HG03342 (cell line): ENCODE results near the gene SCAMP1.
A peak's percentile ranks its signal among the peaks of the same experiment; 100 is the strongest.
"Not testable (repeated sequence)": the region's sequence is repeated elsewhere in the genome, so short reads cannot be mapped to it uniquely, and the experiment has no call there.

Experiments
- ATAC-seq: cut with Tn5 transposase; IDR thresholded peaks from one replicate; pipeline ENCODE4 v1.9.1; 2021; ENCODE audit warnings: mild to moderate bottlenecking, moderate library complexity; ENCODE audit not compliant: unreplicated experiment

SCAMP1 gene, protein sequence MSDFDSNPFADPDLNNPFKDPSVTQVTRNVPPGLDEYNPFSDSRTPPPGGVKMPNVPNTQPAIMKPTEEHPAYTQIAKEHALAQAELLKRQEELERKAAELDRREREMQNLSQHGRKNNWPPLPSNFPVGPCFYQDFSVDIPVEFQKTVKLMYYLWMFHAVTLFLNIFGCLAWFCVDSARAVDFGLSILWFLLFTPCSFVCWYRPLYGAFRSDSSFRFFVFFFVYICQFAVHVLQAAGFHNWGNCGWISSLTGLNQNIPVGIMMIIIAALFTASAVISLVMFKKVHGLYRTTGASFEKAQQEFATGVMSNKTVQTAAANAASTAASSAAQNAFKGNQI

DNA sequence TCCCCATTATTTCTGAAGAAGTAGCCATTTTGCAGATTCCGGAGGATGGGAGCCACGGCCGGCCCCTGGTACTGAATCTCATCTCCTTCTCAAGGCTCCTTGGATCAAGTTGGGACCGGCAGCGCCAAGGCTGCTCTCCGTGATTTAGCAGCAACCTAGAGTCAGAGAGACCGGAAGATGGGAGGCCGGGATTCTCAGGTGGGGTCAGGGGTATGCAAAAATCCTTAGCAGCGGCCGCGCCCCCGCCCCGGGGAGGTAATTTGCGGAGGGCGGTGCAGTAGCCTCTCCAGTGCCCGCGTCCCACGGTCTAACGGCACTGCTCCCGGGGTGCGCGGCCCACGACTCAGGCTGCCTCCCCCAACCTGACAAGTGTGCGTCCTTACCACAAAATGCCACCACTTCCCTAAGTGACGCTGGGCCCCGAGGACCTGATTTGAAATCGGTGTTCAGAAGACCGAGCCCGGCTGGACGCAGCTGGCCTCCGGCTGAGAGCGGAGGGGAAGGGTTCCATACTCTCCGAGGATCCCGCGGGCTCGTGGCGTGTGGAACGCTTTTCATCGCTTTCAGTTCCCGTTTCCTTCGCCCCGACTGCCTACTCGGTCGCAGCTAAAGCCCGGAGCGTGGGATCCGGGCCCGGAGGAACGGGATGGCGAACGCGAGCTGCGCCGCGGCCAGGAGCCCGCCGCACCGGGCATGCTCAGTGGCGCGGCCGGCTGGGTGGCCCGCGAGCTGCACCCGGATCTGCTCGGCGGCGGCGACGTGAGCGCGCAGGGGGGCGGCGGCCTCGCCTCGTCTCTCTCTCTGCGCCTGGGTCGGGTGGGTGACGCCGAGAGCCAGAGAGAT, at the start of gene SCAMP1:
Gene SCAMP1, plus strand, starts transcription at position 787 of the 843 bp plus-strand sequence. Its CDS starts 55 bp downstream, at position 842.
- peak; percentile 77 for ATAC-seq

GRCh38 chr5:78317515-78317914, 42.9 kb upstream of the SCAMP1 start:
- no peak for ATAC-seq

DNA sequence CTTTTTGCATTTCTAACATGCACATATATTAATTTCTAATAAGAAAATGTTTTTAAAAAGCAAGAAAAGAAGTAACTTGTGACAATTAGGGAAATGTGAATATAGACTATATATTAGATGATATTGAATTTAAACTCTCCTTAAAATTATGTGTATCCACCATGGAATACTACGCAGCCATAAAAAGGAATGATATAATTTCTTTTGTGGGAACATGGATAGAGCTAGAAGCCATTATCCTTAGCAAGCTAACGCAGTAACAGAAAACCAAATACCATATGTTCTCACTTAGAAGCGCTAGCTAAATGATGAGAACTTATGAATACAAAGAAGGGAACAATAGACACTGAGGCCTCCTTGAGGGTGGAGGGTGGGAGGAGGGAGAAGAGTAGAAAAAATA, 42.1 kb upstream of the SCAMP1 start:
- no peak for ATAC-seq

DNA sequence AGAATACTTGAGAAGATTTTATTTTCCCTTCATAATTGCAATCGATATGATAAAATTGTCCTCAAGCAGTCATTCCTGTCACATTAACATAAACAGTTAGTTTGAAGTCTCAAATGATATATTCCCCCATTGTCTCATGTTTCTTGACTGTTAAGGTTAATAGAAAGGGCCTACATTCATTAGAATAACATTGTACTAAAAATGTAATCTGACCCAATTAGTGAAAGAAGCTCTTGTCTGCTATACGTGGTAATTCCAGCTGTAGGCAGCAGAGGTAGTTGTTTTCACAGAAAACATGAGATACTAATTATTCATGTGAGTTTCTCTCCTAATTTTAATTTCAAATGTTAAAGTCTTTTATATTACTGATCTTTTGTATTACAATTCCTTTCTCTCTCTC, 40.0 kb upstream of the SCAMP1 start:
- no peak for ATAC-seq

- no peak for ATAC-seq
These were observed 37.2 kb upstream of the SCAMP1 start for GRCh38 chr5:78323241-78323640.

DNA sequence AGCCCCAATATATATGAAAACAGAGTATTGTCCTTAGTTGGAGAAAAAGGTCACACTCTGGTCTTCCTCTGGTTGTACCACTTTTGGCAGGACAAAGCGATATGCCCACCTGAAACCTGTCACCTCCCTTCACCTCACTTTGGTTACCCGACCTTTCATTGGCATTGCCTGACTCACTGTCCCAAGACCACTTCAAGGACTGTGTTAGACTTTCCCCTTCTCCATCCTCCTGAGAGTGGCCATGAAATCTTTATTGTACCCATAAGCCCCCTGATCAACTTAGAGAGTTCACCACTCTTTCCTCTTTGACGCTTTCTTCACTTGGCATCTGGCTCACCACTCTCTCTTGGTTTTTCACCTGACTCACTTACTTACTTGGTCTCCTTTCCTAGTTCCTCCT, 33.5 kb upstream of the SCAMP1 start:
- ATAC-seq, result no peak

- no peak for ATAC-seq
These were observed 32.5 kb upstream of the SCAMP1 start for GRCh38 chr5:78327761-78328510.

DNA sequence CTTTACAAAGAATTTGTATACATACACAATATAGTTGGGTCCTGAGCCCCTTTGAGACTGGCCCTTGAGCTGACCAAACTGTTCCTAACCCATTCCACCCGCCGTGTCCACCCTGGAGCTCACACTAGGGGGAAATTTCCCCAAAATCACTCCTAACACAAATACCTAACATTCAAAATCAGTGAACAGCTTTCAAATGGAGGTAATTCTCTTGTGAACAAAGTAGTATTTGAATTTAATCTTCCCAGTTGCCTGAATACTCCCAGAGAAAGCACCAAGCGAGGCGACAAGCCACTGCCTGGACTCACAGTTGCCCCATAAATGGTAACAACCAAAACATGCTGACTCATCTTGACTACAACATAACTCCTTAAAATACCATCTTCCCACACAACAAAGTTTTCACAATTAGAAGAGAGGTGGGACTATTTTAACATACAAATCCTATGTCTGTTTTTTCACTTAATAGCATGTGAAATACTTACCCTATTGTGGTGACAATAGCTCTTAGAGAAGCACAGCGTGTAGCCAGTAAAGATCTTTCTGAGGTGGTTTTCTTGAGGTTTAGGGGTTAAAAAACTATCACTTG, 31.7 kb upstream of the SCAMP1 start:
- no peak for ATAC-seq

DNA sequence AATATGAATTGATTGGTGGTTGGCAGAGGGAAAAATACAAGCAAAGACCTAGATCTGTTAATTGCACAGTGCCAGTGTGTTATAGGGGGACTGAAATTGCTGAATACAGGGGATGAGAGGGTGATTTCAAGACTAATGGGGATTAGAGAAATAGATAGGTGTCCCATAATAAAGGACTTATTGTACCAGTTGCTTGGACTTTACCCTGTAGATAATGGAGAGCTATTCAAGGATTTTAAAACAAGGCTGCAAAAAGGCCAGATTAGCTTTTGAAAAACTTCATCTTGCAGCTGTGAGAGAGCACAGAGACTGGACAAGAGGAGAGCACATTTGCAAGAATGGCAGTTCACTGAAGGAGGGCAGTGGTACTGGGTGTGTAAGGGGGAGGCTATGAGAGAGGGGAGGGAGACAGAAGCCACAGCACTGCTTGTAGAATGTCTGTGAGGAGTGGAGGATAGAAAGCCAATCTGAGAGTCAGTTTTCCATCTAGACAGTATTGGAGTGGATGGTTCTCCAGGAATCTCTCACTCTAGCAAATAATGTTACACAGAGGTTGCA, 28.8 kb upstream of the SCAMP1 start:
- ATAC-seq, result no peak

DNA sequence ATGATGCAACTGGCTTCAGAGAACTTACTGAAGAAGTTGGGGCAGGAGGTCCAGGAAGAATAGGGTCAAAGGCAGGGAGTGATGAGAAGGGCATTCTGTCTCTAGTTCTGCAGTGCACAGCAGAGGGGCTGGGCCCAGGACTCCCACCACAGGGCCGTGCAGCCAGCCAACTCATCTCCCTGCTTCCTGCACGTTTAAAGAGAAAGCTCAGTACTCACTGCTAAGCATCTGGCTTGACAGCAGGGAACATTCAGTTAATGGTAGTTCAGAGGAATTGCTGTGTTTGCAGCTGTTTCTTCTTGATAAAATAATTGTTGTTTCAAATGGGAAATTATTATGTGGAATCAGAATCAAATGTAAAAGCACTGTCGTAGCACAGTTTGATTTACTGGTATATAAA, 25.6 kb upstream of the SCAMP1 start:
- no peak for ATAC-seq

GRCh38 chr5:78335976-78336375, 24.4 kb upstream of the SCAMP1 start:
- no peak for ATAC-seq

DNA sequence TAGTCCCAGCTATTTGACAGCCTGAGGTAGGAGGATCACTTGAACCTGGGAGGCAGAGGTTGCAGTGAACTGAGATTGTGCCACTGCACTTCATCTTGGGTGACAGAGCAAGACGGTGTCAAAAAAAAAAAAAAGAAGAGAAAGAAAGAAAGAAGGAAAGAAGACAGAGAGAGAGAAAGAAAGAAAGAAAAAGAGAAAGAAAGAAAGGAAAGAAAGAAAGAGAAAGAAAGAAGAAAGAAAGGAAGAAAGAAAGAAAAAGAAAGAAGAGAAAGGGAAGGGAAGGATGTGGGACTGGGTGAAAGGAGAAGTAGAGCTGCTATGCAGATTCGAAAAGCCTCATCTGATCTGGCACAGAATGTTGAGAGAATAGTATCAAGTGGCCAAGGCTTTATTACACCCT, 23.7 kb upstream of the SCAMP1 start:
- no peak for ATAC-seq

DNA sequence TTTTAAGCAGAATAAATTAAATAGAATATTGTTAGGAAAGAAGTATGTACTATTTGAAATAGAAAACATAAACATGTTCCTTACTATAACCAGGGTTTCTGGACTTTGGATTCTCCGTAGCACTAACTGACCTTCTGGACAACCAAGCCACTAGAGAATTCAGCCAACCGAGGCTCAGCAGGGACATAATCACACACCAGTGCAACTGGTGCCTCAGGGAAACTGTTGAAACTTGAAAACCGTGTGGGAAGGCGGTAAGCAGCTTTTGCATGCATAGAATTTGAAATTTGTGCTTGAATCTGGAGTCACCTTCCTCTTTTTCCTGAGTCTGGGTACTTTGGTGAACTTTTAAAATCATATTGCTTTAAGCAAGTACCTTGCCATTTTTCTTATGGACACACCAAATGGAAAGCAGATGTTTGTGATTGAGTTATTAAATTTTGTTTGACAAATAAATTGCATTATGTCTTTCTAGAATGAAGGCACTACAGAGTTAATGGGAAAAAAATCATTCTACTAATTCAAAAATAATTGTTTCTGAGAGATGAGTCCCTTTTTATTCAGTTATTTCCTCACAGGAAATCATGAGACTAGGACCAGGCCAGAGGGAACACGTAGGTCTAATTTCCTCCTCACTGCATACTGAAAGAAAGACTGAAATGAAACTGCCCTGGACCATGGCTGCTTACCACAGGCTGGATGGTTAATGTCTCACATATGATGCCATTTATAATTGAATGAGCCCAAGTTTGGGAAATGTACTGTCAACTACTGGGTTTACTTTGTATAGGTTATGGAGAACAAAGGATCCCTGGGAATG, 20.6 kb upstream of the SCAMP1 start:
- no peak for ATAC-seq

DNA sequence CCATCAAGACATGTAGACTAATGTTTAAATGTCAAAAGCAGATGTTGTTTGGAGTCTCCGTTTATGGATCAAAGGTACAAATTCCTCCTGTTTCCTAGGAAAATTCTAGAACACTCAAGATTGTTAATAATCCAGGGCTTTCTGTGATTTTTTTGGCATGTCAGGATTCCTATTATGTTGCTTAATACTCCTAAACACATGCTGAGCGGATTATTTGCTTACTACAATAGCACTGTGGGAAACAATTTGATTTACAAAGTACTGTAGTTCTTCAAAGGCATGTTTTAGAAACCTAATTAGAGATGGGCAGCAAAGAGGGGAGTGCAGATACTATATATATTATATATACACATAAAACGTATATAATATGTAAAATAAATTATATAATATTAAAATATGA, 19.0 kb upstream of the SCAMP1 start:
- ATAC-seq, result no peak

GRCh38 chr5:78345485-78345884, 14.9 kb upstream of the SCAMP1 start:
- ATAC-seq, result no peak

DNA sequence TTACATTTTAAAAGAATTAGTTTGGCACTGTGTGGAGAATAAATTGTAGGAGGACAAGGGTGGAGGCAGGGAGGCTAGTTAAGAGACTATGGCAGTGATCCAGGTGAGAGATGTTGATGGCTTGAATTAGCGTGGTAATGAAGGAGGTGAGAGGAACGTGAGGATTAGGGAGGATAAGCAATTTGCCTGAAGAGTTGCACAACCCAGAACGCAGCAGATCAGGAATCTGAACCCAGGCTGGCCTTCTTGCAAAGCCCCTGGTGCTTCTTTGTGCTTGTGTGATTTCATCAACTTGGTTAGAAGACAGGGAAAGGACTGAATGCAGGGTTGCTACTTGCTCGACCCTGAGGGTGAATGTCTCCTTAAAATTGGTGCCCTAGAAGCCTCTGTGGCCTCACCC, 6.9 kb upstream of the SCAMP1 start:
- no peak for ATAC-seq

GRCh38 chr5:78354066-78354670, 6.2 kb upstream of the SCAMP1 start:
- no peak for ATAC-seq

GRCh38 chr5:78355561-78355960, 4.9 kb upstream of the SCAMP1 start:
- no peak for ATAC-seq

- not testable (repeated sequence) for ATAC-seq
These were observed 974 bp upstream of the SCAMP1 start for GRCh38 chr5:78359455-78359830.

GRCh38 chr5:78360674-78360923, 182 bp downstream of the SCAMP1 start:
- no peak for ATAC-seq
